GM19240 (cell line): ENCODE measurements around the gene RSRC1.
"Not testable (repeated sequence)": the region's sequence is repeated elsewhere in the genome, so short reads cannot be mapped to it uniquely, and the experiment has no call there.

Source experiments
- DNase-seq: peaks from one replicate; pipeline ENCODE4 v3.0.0; 2011; ENCODE audit warnings: low spot score; ENCODE audit not compliant: insufficient read length

RSRC1 gene

GRCh38 chr3:158384019-158384418, 274.1 kb downstream of the RSRC1 start:
- no peak for DNase-seq

GRCh38 chr3:158395421-158395820, 285.5 kb downstream of the RSRC1 start:
- DNase-seq = no peak

GRCh38 chr3:158402590-158402989, 292.7 kb downstream of the RSRC1 start:
- DNase-seq = no peak

GRCh38 chr3:158403013-158403412, 293.1 kb downstream of the RSRC1 start:
- DNase-seq = no peak

GRCh38 chr3:158404131-158404718, 294.3 kb downstream of the RSRC1 start:
- no peak for DNase-seq

GRCh38 chr3:158405507-158405906, 295.6 kb downstream of the RSRC1 start:
- no peak for DNase-seq

GRCh38 chr3:158407844-158408517, 298.1 kb downstream of the RSRC1 start:
- no peak for DNase-seq

- DNase-seq = not testable (repeated sequence)
These were observed 298.6 kb downstream of the RSRC1 start for GRCh38 chr3:158408518-158408897.

GRCh38 chr3:158418035-158418434, 308.1 kb downstream of the RSRC1 start:
- DNase-seq = no peak

- DNase-seq = no peak
These were observed 310.1 kb downstream of the RSRC1 start for GRCh38 chr3:158419820-158420653.

- DNase-seq = no peak
These were observed 310.9 kb downstream of the RSRC1 start for GRCh38 chr3:158420654-158421396.

- DNase-seq = no peak
These were observed 320.6 kb downstream of the RSRC1 start for GRCh38 chr3:158430448-158430847.

- no peak for DNase-seq
These were observed 321.1 kb downstream of the RSRC1 start for GRCh38 chr3:158430968-158431367.

- no peak for DNase-seq
These were observed 321.9 kb downstream of the RSRC1 start for GRCh38 chr3:158431829-158432228.

GRCh38 chr3:158434412-158435038, 324.6 kb downstream of the RSRC1 start:
- no peak for DNase-seq

- DNase-seq = no peak
These were observed 333.7 kb downstream of the RSRC1 start for GRCh38 chr3:158443632-158444031.

- no peak for DNase-seq
These were observed 337.5 kb downstream of the RSRC1 start for GRCh38 chr3:158447408-158447807.

GRCh38 chr3:158451405-158452055, 341.6 kb downstream of the RSRC1 start:
- DNase-seq = no peak

- no peak for DNase-seq
These were observed 342.4 kb downstream of the RSRC1 start for GRCh38 chr3:158452334-158452733.

GRCh38 chr3:158453004-158453403, 343.1 kb downstream of the RSRC1 start:
- no peak for DNase-seq

GRCh38 chr3:158453865-158454264, 344.0 kb downstream of the RSRC1 start:
- no peak for DNase-seq
